Measurements from ENCODE around the gene EMC8.

Gene EMC8

GRCh38 chr16:85796152-85796551 lies 3.2 kb downstream of the EMC8 start:
- H3K4me3 ChIP-seq (ENCODE audit: low read depth, low read length): no peak overlapping the region
- no peak for TF ChIP-seq CTCF (IDR thresholded peaks at IDR 0.05; ENCODE audit: control insufficient read depth, extremely low read depth, insufficient read depth)
- DNase-seq (ENCODE audit: low read depth): no peak

- no peak for TF ChIP-seq CTCF (IDR thresholded peaks at IDR 0.05; ENCODE audit: control insufficient read depth, extremely low read depth, insufficient read depth)
- DNase-seq (ENCODE audit: low read depth): no peak
- H3K4me3 ChIP-seq (ENCODE audit: low read depth, low read length): no peak overlapping the region
Measured at GRCh38 chr16:85794696-85795095, 4.6 kb downstream of the EMC8 start.

GRCh38 chr16:85793662-85794298 lies 5.6 kb downstream of the EMC8 start:
- no peak overlapping the region for H3K4me3 ChIP-seq (ENCODE audit: low read depth, low read length)
- TF ChIP-seq CTCF (IDR thresholded peaks at IDR 0.05; ENCODE audit: control insufficient read depth, extremely low read depth, insufficient read depth): no peak

GRCh38 chr16:85789773-85790172 lies 9.6 kb downstream of the EMC8 start:
- H3K4me3 ChIP-seq (ENCODE audit: low read depth, low read length): no peak overlapping the region
- no peak for DNase-seq (ENCODE audit: low read depth)
- TF ChIP-seq CTCF (IDR thresholded peaks at IDR 0.05; ENCODE audit: control insufficient read depth, extremely low read depth, insufficient read depth): no peak

More at GRCh38 chr16:85793662-85794298, 5.6 kb downstream of the EMC8 start:
- DNase-seq (ENCODE audit: low read depth): no peak

- no peak for DNase-seq (ENCODE audit: low read depth)
- H3K4me3 ChIP-seq (ENCODE audit: low read depth, low read length): no peak overlapping the region
- TF ChIP-seq CTCF (IDR thresholded peaks at IDR 0.05; ENCODE audit: control insufficient read depth, extremely low read depth, insufficient read depth): no peak
Measured at GRCh38 chr16:85788819-85789218, 10.5 kb downstream of the EMC8 start.

- TF ChIP-seq CTCF (IDR thresholded peaks at IDR 0.05; ENCODE audit: control insufficient read depth, extremely low read depth, insufficient read depth): no peak
- H3K4me3 ChIP-seq (ENCODE audit: low read depth, low read length): no peak overlapping the region
- no peak for DNase-seq (ENCODE audit: low read depth)
Measured at GRCh38 chr16:85785927-85786326, 13.4 kb downstream of the EMC8 start.

GRCh38 chr16:85784813-85785212 lies 14.5 kb downstream of the EMC8 start:
- no peak for DNase-seq (ENCODE audit: low read depth)
- no peak overlapping the region for H3K4me3 ChIP-seq (ENCODE audit: low read depth, low read length)
- no peak for TF ChIP-seq CTCF (IDR thresholded peaks at IDR 0.05; ENCODE audit: control insufficient read depth, extremely low read depth, insufficient read depth)

All from LNCaP clone FGC (cell line).